Pulmonary artery endothelial cell (primary cell): ENCODE data around the gene PARD6B. TPM values are rescaled to one million over a fixed set of nuclear protein-coding genes. Genes with fewer than 3 reads are reported as not detected.

ENCODE experiments used
- DNase-seq: peaks from one replicate; pipeline ENCODE4 v3.0.0-alpha.2; 2011; ENCODE audit warnings: low read depth, low spot score
- total RNA-seq: library from RNA; depleted of rRNA; stranded (reverse); fragments of >200 nt; gene quantifications from 2 replicates; pipeline ENCODE4 v1.2.3, GENCODE V29; 2014

The PARD6B gene
- total RNA-seq, 1 donor from 2014 or later, result 0.13 TPM

DNA sequence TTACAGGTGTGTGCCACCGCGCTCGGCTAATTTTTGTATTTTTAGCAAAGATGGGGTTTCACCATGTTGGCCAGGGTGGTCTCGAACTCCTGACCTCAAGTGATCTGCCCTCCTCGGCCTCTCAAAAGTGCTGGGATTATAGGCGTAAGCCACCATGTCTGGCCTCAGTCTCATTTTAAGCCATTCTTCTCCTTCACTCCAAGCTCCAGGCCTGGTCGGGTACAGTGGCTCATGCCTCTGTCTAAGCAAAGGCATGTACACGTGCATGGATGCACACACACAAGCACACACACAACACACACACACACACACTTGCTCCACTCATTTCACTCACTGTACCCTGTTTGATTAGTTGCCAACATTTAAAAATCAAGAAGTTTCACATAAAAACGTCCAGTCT lies 7.7 kb upstream of the PARD6B start:
- DNase-seq, result no peak

DNA sequence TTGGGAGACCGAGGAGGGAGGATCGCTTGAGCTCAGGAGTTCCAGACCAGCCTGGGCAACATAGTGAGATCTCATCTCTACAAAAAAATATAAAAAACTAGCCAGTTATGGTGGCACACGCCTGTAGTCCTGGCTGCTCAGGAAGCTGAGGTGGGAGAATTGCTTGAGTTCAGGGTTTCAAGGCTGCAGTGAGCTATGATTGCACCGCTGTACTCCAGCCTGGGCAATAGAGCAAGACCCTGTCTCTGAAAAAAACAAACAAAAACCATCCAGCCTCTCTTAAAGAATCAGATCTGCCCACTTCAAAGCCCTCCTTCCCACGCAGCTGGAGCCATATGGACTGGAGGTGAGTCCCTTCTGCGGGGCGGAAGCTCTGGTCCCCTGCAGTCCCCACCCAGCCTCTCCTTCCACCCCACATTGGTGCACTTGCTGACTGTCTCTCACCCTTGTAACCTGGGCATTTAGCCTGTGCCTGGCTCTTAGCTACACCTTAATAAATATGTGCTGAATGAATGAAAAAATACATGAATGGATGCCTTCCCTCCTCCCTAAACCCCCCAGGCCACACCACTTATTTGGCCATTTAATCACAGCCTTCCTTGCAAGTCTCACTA lies 7.2 kb upstream of the PARD6B start:
- DNase-seq, result no peak

DNA sequence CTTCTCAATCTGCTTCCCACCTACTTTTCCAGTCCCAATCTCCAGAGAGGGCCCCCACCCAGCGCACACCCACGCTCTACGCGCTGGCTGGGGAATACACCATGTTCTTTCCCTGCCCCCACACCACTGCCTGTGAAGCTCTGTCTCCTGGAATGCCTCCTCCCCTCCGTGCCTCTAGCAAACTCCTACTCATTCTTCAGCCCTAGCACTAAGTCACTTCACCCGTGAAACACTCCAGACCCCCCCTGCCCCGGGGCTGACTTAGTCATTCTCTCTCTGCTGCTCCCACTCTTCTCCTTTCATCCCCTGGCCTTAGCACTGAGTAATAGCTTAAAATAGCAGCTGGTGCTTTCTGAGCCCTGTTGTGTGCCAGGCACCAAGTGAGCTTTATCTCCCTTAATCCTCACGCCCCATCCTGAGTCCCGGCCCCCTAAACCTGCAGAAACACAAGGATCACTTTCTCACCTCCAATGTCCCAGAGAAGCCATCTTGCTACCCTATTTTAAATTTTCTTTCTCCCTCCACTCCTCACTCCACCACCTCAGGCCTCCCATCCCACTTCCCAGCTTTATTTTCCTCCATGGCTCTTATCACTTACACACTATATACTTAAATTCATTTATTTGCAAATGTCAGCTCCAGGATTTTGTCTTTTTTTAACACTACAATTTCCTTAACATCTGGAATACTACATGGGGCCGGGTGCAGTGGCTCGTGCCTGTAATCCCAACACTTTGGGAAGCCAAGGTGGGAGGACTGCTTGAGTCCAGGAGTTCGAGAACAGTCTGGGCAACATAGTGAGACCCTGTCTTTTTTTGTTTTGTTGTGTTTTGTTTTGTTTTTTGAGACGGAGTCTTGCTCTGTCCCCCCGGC lies 6.3 kb upstream of the PARD6B start:
- no peak for DNase-seq

DNA sequence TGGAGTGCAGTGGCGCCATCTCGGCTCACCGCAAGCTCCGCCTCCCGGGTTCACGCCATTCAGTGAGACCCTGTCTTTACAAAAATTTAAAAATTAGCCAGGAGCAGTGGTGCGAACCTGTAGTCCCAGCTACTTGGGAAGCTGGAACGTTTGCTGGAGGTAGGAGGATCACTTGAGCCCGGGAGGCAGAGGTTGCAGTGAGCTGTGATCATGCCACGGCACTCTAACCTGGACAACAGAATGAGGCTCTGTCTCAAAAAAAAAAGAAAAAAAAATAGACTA lies 5.7 kb upstream of the PARD6B start:
- no peak for DNase-seq

DNA sequence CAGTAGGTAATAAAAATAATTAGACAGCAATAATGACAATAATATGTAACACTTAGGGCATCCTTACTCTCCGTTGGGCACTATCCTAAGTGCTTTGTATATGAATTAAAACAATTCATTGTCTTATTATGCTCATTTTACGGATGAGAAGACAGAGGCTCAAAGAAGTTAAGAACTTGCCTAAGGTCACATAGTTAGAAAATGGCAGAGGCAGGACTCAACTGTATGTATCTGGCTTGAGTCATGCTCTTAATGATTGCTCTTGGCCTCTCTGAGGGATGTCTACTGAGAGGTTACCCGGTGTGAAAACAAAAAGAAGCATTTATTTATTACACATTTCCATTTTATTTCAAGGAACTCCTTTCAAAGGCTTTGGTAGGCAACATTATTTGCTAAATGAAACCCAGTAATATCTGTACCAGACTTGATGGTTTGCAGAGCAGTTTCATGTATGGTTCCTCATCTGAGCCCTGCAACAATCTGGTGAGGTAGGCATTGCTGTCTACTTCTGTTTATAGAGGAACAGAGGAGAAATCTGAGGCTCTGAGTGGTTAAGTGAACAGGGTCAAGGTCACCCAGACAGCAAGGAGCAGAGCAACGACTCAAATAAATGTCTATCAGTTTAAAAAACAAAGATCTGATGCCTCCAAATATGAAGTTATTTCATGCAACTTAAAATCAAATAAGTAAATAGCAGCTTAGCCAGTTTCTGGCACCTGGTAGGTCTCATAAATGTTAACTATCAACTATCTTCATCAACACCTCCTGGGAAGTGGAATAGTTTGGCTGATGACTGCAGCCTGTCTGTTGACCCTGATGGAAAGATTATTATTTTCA lies 4.2 kb upstream of the PARD6B start:
- DNase-seq, result no peak

DNA sequence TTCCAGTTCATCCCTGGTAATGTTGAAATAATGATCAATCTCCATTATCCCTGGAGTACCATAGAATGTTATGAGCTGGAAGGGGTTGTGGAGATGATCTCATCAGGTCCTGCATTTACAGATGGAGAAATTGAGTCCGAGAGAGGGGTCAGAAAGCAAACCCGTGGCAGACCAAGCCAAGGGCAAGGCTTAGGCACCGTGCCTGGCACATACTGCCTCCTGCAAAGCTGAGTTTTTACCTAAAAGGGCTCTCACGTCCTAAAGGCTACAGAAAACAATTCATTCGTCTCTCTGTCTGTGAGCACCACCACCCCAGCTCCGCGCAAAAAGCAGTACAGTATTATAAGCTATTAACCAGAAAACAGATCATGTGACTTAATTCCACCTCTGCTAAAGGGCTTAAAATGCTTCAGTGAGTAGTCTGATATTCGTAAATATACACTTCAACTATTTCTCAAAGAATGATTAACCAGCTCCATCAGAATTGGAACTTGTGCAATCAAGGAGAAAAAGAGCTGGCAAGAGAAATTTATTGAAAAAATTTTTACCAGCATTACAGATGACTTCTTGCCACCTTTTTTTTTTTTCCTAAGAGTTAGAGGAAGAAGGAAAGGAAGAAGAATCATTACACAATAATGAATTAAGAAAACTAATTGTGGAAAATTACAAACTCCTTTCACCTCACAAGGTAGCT lies 3.4 kb upstream of the PARD6B start:
- DNase-seq, result no peak

DNA sequence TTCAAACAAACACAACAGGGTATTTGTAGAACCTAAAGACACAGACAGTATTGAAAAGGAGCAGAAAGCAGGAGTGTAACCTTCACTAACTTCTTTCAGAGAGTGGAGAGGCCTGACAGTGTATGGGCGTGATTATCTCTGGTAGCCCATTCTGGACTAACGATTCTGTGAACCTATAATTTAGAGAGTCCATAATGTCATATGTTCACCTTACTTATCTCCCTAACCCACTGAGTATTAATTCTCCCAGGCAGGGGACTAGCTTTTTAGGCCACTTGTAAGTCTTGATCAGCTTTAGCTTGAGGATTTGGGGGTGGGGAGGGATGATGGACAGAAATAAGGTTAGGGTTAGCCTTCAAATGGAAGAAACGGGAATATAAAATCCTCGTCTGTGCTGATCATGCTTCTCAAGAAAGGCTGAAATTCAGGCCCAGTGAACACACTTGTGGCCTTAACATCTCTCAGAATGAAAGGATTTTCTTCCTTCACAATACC lies 2.8 kb upstream of the PARD6B start:
- DNase-seq, result no peak

DNA sequence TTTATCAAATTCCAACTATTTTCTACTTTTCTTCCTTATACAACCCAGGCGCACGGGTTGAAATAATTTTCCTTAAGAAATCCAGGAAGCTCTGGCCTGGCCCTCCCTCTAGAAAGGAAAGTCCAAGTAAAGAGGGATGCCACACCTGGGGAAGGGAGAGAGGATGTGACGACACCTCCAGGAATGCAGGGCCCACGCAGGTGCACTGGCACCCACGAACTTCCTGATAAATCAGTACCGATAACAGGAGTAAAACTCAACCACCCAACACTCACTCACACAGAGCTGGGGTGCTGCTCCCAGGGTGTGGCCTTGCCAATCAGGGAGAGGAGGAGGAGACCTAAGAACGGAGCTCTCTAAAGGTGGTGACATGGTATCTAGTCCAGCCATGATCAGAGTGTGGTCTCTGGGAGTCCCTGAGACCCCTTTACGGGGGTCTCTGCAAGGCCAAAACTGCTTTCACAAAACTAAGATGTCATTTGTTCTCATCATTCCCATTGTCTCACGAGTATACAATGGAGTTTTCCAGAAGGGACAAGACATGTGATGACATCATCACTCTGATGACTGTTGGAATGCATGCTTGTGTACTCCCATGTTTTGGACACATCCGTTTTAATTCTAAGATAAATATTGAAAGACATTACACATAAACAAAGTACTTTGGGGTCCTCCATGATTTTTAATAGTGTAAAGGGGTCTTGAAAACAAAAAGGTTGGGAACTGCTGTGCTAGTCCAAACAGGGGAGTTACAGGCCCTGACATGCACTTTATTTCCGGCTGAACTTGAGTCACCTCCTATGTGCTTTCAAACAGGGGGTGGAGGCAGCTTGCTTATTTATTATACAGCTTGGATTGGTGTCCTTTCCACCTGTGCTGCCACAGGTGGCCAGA lies 2.2 kb upstream of the PARD6B start:
- no peak for DNase-seq

DNA sequence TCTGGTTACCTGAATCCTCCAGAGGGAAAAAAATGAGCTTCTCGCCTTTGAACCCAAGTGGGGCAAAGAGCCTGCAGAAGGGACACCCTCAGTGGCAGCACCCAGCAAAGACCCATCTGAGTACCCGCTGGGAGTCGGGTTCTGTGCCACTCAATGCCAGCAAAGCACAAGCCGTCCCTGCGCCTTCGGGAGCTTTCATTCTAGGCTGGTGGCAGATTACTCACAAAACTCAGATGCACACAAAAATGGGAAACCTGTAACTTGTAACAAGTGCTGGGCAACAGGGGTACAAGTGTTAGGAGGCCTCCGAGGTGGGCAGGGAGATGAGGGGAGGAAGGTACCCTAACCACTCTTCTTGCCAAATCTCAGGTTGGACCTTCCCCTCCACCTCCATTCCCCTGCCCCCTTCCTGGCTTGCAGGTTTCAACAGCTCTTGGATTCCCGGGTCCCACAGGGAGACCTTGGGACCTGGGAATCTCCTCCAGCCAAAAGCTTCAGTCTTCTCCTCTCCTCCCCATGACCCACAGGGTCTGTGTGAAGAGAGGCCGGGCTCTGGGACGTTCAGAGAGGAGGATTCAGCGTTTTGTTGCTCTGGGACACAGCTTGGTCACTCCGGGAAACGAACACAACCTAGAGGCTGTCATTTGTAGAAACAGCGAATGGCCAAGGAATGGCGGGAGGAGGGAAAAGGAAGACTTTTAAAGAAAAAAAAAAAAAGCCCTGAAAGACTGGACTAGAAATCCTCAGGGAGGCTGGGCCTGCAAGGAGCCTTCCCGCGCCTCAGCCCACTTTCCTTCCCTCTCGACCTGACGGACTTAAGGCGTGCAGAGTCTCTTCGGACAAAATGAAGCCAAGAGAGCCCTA lies 1.2 kb upstream of the PARD6B start:
- DNase-seq, result no peak

DNA sequence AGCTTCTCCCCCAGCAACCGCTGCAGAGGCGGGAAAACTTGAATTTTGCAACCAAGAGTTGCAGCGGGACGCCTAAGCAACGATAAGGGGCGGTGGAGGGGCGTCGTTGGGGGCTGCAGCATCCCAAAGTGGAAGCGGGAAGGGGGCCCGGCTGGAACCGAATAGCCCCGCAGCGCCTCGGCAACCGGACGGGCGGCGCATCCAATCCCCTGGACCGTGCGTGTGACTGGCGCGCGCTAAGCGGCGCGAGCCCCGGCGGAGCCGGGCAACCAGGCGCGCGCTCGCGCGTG lies 670 bp upstream of the PARD6B start:
- no peak for DNase-seq

DNA sequence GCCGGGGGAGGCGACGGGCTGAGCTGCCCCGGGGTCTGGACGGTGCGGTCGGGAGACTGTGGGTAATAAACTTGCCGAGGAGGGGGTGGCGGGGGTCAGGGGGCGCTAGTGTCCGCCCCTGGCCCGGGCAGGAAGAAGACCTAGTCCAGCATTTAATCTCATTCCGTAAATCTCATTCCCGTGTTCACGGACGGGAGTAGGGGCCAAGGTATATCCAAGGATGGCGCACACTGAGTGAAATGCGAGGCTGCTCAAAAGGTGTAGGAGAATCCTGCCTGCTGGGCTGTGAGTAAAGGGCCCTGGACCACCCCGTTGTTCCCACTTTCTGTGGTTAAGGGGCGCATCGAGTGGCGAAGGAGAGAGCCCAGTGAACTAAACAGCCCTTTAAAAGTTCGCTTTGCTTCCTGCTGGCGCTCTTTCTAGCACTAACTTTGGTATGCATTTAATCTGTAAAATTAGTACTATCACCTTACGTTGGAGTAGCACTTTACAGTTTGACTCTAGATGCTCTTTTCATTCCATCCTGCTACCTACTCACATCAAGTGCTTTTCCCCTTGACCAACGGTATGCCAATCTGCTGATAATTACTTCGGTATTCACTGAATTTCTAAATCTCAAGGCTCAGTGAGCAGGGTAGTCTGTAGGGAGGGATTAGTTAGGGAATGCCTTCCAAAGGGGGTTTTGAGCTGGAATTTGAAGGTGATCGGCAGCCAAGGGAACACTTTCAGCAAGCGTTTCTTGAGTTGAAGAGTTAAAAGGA lies 730 bp downstream of the PARD6B start:
- no peak for DNase-seq

DNA sequence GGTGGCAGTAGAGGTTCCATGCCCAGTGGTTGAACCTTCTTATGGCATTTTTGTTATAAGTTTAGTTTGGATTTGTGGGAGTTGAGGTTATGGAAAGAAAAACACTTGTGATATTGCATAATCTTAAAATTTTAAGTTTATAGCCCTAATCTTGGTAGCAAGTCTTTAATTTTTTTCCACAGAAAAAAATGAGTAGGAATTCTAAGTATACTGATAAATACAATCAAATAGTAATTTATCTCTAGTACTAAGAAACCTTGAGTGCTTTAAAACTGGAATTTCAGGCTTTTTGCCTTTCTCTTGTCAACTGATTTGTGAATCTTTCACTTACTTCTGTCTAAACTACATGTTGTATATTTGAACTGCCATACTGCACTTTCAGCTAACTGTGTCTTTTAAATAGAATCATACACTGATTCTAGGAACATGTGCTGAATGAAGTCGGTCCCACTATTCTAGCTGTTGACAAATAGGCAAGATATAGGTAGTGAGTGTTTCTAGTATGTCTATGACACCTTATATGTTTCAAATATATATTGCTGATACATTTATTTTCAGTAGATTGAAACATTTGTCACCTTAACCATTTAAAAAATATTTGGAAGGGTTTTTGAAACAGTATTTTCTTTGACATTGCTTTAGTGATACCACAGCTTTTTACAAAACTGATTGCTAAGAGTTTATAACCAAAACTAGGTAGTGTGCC lies 2.4 kb downstream of the PARD6B start:
- DNase-seq, result no peak

DNA sequence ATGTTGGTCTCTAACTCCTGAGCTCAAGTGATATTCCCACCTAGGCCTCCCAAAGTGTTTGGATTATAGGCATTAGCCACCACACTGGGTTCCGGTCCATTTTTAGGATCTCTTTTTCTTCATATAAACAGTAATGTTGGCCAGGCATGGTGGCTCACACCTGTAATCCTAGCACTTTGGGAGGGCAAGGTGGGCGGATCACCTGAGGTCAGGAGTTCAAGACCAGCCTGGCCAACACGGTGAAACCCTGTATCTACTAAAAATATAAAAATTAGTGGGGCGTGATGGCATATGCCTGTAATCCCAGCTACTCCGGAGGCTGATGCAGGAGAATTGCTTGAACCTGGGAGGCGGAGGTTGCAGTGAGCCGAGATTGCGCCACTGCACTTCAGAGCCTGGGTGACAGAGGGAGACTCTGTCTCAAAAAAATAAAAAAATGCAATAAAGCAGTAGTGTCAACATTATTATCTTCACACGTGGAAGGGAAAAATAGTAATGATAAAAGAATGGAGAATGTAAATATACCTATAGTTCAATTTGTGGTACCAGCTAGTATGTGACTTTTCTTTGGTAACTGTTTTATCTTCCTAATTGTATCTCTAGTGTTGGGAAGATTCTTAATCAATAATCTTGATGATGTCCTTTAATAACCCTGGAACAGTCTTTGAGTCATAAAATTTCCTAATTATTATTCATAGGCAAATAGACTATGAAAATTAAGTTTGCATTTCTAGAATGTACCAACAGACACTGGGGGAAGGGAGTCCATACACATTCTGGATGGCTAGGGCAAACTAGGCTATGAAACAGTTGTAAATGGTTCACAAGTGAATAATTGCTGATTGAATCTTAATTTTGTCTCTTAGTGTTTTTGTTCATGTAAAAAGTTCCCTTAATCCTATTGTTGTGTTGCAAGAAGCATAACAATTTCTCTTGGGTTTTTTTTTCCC lies 3.6 kb downstream of the PARD6B start:
- no peak for DNase-seq

DNA sequence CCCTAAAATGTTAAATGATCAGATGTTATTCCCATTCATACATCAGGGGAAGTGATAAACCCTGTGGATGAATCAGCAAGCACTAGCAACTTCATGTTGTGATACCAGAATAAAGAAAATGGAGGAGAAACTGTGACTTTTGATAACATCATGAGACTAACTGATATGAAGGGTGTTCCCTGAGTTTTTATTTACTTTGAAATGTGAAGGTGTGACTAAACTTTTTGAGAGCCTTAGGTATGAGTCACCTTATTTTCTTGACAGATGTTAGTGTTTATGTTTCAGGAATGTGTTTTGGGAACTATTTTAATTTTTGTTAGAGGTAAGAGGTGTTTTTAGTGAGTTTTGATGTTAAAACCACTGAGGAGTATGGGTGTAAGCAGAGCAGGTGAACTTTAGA lies 4.4 kb downstream of the PARD6B start:
- DNase-seq, result no peak

DNA sequence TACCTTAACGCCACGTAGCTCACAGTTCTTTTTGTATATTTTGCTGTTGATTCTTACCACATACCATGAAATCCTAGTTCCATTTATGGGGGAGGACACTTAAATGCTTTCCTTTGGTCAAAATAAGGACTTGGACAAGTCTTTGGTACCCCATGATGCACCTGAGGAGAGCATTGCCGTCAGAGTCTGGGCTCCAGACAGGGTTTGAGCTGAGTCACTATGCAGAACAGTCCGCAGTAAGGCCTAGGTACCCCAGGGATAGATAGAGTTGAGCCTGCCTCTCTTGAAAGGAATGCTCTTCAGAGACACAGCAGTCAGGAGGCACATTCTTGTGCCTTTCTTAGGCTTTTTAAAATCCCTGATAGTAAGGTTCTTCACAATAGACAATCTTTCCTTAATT lies 6.0 kb downstream of the PARD6B start:
- DNase-seq, result no peak

DNA sequence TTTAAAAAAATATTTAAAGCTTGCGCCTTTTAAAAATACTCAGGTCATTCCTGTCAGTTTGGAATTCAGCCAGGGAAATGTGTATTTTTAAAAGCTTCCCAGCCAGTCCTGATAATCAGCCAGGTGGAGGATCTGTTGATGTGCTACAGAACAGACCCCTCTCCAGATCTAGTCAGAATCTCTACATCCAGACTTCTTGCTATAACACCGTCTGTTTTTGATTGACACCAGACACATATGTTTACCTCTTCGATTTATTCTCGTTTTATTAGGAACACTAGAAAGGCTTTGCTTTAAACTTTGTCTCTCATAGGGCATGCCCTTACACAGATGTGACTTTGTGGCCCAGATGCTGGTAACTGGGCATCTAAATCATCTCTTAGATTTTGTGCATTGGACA lies 11.7 kb downstream of the PARD6B start:
- no peak for DNase-seq

DNA sequence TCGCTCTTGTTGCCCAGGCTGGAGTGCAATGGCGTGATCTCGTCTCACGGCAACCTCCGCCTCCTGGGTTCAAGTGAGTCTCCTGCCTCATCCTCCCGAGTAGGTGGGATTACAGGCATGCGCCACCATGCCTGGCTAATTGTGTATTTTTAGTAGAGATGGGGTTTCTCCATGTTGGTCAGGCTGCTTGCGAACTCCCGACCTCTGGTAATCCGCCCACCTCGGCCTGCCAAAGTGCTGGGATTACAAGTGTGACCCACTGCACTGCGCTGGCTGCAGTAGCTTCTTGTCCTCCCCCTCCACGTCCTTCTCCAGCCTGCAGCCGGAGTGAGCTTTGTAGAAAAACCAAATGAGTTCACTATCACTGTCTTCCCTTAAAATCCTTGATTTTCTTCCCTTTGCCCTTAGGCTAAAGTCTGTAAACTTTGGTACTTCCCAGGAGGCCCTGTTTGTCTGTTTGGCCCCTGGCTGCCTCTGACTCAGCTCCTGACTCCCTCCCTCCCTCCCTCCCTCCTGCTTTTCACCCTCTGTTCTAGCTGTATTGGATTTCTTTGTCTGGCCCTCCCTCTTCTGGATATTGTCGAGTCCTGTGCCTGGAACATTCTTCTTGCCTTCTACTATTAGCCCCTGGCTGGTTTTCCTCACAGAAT lies 12.9 kb downstream of the PARD6B start:
- DNase-seq, result peak; percentile 15
